NCI-H226 (cell line): Measurements from ENCODE around the gene GABRB3.

Experiments used
- DNase-seq: peaks from one replicate; pipeline ENCODE4 v3.0.0-alpha.2; 2015

GABRB3 gene

DNA sequence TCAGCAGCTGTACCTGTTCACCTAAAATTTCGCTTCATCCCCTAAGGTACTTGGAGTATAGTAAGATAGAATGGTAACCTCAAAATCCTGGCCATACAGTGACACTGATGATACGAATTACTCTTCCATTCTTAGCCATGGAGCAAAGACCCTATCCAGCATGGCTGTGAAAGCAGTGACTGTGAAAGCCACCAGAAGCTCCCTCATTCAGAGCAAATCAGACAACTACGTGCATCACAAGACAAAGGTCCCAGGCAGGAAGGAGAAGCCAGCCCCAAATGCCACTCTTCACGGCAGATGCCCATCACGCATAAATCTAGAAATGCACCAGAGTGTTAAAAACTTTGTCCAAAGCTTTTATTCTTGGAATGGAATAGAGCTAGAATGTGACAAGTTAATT lies 99.4 kb downstream of the GABRB3 start:
- DNase-seq: no peak

DNA sequence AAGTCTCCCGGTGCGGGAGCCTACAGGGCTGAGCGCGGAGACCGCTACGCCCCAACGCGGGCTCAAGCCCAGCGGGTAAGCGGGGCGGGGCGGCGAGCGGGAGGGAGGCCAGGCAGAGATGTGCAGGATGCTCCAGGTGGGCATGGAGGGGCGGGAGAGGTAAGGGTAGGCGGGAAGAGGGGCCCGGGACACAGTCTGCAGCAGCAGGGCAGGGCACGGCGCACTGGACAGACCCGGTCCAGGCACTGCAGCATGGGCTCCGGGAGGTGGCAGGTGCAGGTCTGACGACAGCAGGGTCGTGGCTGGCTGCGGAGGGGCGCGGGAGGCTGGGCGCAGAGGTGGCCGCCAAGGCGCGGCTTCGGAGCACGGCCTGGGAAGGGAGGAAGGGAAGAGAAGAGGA lies 102.8 kb downstream of the GABRB3 start:
- DNase-seq: no peak

DNA sequence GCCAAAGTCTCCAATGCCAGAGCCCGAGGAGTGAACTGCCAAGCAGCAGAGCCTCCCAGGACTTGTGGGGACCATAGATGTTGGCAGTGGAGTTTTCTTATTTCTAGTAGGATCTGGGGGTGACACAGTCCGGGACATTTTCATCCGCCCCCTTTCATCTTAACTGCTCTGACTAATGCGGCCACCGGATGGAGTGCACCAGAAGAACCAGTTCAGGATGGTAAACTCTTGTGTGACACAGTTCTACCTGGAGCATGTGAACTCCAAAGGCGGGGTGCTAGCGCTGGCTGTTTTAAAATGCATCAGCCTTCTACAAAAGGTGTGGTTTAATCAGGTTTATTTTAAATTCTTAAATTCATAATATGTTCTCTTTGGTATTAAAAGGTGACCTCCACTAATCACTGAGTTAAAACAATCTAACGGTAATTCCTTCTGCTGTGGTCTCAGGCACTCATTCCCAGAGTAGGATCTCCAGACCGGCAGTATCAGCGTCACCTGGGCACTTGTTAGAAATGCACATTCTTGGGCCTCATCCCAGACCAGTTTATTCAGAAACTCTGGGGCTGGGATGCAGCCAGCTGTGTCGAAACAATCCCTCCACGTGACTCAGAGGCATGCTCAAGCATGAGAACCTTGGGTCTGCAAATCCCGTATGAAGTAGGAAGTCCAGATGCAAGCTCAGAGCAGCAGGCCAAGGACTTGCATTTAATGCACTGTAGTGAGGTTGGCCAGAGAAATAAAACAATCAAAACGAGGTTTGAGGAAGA lies 105.5 kb downstream of the GABRB3 start:
- no peak for DNase-seq

DNA sequence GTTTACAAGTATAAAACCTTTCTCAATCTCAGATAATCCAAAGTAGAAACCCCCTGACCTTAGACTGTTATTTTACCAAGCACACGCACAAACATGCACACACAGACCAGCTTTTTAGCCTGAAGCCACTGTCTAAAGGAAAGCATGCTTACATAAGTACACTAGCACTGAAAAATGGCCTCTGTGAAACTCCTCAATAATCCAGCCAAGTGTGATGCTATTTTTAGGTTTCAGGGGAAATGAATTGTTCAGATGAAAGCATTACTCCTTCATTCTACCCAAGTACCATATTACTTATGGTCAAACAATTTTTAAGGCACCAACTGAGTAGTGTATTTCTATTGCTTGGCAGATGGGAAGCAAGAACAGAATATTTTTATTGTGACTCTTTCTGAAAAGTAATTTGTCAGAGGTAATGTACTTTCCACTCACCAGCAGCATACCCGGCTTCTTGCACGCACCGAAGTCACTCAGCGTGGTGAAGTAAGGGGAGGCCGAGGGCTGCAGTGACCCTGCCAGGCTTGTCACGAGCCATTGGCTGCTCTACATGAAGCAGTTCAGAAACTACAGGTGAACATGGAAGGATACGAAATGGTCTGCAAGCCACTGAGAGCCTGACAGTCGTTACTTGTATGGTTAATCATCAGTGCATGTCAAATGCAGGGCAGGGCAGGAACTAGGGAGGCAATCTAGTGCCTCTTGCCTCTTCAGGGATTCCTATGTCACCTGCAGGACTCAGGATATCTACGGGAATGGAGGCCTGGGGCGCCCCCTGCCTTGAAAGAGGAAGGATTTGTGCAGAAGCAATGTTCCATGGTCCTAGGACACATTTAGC lies 106.7 kb downstream of the GABRB3 start:
- DNase-seq: no peak

DNA sequence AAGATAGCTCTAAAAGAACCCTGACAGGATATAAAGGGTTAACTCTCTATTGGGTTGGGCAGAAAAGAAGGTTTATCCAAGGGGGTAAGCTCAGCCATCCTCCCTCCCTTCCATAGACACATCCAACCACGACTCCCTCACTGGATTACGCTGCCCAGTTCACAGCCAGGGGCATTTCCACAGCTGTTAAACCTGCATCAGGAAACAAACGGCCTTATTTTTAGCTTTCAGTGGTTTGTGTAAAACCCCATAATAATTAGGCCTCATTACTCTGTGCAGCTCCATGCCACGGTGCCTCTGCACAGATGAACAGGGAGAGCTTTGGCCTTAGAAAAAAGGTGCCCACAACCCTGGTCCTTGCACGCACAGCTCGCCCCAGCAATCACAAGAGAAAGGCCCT lies 110.6 kb downstream of the GABRB3 start:
- no peak for DNase-seq

DNA sequence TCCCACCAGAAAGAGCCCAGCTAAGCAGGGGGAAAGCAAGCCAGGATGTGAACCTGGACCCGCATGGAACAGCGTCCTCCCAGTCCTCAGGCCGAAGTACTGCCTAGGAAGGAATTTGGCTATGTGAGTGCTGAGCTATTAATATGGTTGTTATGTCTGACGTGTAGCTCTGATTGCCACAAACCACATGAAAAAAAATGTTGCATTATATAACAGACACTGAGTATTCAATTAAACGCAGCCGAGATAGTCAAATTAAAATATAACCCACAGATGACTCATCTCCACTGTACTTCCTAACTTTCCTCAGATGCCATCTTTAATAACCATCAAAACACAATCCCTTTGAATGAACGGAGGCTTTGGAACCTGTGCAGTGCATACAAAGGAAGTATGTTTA lies 111.1 kb downstream of the GABRB3 start:
- DNase-seq: no peak

DNA sequence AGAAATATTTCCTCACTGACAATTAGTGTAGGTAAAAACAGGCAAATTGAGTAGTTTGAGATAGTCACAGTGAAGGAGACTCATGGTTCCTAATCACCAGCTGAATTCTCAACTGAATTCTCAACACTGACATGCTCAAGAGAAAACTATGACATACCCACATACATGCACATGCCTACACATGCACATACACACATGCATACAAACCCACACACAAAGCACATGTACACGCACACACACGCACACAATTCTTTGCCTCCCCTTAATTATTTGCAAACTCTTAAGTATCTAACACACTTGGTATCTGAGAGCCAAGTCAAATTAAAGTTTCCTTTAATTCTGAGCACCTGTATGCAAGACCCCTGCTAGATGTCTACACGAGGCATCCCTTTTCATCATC lies 111.8 kb downstream of the GABRB3 start:
- DNase-seq: no peak

DNA sequence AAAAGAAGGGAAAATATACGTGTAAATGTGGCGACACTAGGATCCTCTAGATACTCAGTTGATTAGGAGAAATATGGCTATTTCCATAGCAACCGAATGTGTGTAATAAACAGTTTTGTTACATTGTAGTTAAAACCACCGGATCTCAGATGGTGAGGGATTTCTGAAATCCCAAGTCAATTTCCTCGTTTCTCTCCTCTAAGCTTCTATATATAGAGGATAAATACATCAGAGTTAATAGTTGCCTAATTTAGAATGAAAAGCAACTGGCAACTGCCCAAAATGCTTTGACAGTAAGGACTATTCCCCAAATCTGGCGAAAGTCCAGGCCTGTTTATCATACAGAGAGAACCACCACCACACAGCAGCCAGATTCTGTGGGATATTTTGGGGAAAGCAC lies 112.6 kb downstream of the GABRB3 start:
- no peak for DNase-seq

DNA sequence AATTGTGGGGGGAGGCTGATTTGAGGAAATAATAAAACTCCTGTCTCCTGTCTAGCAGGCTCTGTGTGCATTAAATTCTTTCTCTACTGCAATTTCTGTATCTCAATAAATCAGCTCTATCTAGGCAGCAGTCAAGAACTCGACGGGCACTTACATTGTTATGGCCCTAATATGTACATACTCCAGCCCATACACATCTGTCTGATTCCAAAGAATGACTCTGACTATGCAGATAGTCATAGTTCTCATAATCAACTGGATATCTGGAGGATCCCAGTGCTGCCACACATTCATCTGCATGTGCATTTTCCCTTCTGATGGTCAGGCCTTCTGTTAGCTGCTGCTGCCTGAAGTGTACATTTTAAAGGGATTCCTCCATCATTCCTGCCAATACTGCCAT lies 114.6 kb downstream of the GABRB3 start:
- DNase-seq: no peak

DNA sequence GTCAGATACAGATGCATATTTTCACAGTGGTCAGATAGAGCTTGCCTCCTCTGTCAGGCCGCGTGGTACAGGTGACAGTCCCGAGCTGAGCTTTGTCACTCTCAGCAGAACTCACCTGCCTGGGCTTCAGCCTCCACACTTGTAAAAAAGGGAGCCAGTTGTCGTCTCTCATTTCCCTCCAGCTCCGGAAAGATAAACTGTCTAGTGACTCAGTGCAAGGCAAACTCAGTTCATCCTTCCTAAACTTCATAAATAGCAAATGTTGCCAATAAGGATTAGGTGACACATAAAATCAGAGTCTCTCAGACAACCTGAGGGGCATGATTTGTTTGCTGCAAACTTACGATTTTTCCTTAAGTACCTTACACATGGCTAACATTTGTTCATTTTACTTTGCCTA lies 116.8 kb downstream of the GABRB3 start:
- DNase-seq: no peak

DNA sequence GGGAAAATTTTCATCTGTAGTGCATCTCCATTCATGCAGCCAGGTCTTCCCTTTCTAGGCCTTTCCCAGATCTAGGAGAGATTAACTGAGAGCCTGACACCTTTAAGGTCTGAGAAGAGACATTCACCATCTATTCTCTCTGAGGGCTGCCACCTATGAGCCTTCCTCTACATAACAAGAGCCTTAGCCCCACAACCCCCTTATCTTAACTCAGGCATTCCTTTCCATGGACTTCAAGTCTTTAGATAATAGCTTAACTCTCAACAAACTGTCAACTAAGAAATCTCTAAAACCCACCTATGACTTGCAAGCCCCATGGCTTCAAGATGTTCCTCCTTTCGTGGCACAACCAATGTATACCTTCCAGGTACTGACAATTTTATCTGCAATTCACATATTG lies 121.0 kb downstream of the GABRB3 start:
- DNase-seq: no peak

DNA sequence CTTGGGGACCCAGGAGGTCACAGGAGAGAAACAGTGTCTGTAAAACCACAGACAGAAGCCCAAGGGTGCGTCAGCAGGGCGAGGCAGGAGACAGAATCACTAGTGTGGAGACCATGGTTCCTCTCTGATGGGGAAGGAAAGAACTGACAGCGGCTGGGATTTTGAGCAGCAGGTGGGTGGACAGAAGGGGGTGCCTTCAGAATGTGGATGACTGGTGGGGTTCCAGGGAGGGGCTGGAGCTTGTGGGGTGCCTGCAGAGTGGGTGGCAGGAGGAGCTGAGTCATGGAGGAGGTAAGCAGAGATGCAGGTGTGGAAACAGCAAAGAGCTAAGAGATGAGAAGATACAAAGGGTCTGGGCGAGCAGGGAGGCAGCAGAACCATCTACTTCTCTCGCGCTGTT lies 124.2 kb downstream of the GABRB3 start:
- DNase-seq: no peak

DNA sequence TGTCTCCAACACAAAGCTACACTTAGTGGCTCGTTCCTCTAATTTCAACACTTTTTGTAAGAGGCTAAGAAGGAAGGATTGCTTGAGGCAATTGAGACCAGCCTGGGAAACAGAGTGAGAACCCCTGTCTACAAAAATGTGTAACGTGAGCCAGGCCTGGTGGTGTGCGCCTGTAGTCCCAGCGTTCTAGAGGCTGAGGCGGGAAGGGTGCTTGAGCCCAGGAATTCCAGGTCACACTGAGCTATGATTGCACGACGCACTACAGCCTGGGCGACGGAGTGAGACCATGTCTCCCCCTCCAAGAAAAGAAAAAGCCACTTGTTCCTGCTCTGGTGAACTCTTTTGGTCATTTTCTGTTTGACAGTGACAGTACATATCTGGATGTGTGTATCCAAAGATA lies 127.9 kb downstream of the GABRB3 start:
- no peak for DNase-seq

DNA sequence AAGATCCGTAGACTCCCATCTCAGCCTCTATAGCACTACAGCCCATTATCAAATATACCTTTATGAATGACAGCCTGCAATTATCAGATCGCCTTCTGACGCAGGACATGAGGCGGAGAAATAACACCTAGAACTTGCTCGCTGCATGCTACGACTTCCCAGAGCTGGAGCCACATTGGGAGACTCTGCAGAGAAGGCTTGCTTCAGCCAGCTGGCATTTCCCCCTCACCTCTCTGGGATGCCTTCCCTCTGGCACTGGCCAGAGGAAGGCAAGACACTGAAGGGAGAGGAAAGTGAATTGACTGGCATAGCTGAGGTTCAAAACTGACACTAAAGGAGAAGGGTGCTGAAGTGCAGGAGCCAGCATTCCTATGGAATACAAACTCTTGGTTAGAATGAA lies 131.7 kb downstream of the GABRB3 start:
- no peak for DNase-seq

DNA sequence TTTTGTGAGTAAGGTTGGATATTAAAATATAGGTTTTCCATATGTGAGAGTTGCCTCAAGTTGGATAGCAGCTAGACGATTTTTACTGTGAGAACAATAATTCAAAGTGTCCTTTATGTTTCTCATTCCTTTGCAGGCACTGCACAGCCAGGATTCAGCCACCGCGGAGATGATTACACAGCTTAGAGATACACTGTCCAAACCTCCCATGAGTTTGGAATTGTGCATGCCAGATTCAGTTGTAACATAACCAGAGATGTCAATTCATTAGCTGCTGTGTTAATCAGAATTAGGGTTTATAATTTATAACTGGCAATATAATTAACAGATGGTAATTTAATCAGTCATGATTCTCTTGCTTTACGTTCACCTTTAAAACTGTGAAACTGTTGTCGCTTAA lies 132.3 kb downstream of the GABRB3 start:
- no peak for DNase-seq

DNA sequence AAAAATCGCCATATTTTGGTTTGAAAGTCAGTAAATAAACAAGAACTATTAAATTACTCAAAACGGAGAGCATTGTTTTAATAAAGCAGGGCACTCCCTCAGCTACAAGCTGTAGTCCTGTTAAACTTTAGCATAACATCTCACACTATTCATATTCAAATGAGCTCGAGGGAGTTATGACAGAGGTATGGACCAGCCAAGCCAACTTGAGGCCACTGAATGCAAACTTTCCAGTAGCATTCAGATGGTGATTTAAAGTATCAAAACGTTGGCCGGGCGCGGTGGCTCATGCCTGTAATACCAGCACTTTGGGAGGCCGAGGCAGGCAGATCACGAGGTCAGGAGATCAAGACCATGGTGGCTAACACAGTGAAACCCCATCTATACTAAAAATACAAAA lies 132.9 kb downstream of the GABRB3 start:
- no peak for DNase-seq

DNA sequence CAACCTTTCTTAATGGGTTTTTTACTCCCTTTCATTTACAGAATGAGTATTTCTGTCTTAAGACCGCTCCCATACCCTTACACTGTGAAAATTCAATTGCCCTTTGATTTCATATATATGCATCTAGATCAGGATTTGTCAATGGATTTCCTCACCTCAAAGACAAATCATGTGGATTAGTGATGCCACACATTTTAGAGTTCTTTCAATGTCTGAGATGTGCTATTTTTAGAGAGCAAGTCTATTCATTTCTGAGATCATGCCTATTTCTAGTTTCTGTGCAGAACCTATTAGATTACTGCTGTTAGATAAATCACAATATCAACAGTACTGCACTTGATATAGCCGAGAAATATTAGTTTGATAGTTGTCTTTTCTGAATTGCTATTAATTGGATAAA lies 137.3 kb downstream of the GABRB3 start:
- no peak for DNase-seq

DNA sequence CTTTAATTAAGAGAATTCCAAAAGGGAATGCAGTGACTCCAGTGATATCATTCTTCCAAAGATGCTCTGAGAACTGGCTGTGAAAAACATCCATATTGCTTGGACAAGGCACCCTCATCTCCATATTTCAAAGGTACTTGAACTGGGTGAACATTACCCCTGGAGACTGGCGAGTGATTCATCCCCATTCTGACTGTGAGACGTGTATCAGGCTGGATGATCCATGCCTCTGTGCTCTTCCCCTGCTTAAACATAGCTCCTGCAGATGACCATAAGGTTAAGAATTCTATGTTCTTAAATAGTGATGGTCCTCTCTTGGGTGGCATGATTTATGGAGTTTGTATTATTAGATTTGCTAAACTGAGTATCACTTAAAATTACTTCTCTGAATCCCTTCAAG lies 137.8 kb downstream of the GABRB3 start:
- DNase-seq: no peak

DNA sequence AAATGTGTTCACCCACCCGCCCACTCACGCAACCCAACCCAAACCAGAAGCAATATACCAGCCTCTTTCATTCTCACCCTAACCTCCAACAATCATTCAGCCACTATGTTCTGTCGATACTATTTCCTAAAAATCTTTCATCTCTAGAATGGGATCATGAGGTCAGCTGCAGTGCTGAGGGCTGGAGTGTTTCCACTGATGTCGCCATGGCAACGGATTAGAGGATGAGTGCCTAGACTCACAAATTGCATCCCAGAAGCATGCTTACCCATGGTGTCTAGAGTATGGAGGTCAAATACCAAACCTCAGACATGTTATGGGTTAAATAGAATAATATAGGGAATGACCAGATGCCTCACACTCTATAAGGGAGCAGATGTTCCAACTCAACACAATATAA lies 138.5 kb downstream of the GABRB3 start:
- no peak for DNase-seq

DNA sequence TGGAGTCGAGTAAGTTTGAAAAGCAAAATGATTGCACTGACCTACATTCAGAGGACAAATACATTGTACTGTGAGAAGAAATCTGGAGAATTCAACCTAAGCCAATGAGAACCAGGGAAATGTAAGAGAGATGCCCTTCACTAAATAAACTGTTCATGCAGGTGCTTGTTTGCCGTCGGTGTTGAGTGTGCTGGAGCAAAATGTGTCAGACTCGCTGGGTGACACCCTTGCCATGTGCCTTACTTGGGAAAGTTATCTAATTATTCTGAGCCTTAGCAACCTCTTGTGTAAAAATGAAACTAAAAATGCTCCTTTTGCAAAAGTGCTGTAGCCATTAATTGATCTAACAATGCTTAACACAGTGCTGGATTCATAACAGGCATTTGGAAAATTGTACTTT lies 140.4 kb downstream of the GABRB3 start:
- no peak for DNase-seq

DNA sequence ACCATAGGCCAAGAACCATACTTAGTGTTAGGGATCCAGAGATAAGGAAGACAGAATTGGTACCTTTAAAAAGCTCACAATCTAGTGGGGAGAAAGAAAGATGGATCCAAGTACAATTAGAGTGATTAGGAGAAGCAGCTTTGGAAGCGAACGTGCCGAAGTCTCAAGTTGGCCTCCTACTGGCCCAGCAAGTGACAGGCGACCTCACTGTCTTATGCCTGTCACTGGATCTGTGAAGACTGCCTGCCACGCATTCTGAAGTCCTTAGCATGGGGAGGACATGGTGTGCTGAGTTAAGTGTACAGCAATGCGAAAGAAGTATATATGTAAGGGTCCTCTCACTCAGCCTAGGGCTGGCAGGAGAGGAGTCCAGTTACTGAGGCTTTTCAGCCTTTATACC lies 141.0 kb downstream of the GABRB3 start:
- DNase-seq: no peak

DNA sequence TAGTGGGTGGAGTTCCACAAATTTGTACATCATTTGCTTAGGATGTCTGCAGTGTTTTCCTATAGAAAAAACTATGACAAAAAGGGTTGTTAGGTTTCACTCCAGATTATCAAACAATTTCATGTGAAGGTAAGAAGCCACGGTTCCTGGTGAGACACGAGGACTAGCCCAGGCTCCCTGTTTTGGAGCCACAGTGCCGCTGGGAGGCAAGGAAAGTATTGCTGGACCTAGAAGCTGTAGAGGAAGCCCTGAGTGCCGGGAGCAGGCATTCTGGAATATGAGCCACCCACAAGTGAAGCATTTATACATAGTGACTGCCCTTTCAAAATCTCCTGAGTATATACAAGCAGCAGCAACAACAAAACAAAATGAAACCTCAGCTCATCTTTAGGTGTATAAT lies 142.0 kb downstream of the GABRB3 start:
- DNase-seq: no peak

DNA sequence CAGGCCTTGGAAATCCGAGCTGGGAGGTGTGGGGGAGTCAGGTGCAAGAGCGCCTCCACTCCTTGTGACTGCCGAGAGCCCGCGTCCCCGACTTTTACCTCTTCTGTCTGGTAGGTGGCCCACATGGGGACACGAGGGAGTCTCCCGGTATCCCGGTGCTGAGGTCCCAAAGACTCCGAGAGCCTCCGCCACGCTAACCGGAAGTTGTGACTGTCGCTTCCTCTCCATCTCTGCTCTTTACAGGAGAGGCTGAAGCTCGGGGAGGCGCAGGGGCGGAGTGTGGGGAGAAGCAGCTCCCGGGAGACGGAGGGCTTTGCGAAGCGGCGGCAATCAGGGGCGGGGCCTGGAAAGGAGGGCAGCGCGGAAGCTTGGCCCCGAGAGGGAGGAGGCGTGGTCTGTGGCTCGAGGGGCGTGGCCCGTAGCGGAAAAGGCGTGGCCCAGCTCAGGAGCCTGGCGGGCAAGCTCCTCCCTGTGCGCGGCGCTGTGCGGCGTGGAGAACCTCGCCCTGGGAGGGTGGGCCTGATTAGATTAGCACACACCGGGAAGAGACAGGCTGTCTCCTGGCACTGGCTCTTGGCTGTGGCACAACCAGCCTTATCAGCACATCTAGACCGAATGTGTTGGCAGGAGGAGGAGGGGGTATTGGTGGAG lies 143.9 kb downstream of the GABRB3 start:
- DNase-seq: no peak

DNA sequence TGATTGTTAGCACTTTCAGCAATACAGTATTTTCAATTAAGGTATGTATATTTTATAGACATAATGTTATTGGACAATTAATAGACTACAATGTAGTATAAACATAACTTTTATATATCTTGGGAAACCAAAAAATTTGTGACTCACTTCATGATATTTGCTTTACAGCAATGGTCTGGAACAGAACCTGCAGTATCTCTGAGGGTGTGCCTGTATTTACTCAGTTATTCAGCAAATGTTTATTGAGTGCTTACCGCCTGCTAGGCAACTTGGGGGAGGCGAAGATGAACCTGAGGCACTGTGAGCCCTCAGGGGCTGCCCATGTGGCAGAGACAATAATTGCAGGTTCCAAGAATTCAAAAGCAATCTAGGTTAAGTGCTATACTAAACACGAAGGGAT lies 144.8 kb downstream of the GABRB3 start:
- no peak for DNase-seq
